ENCODE measurements around the gene CDKN1C. TPM values are rescaled to one million over a fixed set of nuclear protein-coding genes. Genes with fewer than 3 reads are reported as not detected.

The CDKN1C gene
- total and polyA plus RNA-seq, 4 donors = 2.6 to 10.2 (median 3.5) TPM

DNA sequence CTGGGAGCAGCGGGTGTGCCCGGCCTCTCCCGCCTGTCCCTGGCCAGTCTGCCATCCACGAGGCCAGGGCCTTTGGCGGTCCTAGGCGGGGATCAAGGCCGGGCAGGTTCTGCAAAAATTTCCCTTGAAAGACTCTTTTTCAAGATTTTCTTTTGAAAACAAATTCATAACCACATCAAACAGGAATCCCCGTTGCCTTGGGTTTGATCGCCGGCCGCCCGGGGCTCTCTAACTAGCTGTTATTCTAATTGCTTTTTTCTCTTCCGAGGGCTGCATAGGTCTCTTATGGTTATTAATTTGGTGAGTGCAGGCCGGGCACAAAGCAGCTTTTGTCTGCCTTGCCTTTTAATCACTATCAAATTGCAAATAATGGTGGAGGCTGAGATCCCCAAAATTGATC lies 42.0 kb downstream of the CDKN1C start:
- H3K27ac ChIP-seq (ENCODE audit: low read depth in 1 of 2, low read length in 2 of 2) = no peak overlapping the region
- no peak for TF ChIP-seq RAD21 (IDR thresholded peaks at IDR 0.05)
- TF ChIP-seq SP1 (IDR thresholded peaks at IDR 0.05) = no peak
- TF ChIP-seq JUND (IDR thresholded peaks at IDR 0.05) = no peak
- TF ChIP-seq, protein P1, sequence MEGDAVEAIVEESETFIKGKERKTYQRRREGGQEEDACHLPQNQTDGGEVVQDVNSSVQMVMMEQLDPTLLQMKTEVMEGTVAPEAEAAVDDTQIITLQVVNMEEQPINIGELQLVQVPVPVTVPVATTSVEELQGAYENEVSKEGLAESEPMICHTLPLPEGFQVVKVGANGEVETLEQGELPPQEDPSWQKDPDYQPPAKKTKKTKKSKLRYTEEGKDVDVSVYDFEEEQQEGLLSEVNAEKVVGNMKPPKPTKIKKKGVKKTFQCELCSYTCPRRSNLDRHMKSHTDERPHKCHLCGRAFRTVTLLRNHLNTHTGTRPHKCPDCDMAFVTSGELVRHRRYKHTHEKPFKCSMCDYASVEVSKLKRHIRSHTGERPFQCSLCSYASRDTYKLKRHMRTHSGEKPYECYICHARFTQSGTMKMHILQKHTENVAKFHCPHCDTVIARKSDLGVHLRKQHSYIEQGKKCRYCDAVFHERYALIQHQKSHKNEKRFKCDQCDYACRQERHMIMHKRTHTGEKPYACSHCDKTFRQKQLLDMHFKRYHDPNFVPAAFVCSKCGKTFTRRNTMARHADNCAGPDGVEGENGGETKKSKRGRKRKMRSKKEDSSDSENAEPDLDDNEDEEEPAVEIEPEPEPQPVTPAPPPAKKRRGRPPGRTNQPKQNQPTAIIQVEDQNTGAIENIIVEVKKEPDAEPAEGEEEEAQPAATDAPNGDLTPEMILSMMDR (IDR thresholded peaks at IDR 0.05; ENCODE audit: low read depth, low read length, missing input control) = no peak
- TF ChIP-seq HNF4G (IDR thresholded peaks at IDR 0.05) = no peak
- TF ChIP-seq, protein P2, sequence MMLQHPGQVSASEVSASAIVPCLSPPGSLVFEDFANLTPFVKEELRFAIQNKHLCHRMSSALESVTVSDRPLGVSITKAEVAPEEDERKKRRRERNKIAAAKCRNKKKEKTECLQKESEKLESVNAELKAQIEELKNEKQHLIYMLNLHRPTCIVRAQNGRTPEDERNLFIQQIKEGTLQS (IDR thresholded peaks at IDR 0.05) = no peak
- TF ChIP-seq FOXA2 (IDR thresholded peaks at IDR 0.05) = no peak
- no peak for TF ChIP-seq TAF1 (conservative IDR thresholded peaks at IDR 0.05)
- TF ChIP-seq, protein P3, sequence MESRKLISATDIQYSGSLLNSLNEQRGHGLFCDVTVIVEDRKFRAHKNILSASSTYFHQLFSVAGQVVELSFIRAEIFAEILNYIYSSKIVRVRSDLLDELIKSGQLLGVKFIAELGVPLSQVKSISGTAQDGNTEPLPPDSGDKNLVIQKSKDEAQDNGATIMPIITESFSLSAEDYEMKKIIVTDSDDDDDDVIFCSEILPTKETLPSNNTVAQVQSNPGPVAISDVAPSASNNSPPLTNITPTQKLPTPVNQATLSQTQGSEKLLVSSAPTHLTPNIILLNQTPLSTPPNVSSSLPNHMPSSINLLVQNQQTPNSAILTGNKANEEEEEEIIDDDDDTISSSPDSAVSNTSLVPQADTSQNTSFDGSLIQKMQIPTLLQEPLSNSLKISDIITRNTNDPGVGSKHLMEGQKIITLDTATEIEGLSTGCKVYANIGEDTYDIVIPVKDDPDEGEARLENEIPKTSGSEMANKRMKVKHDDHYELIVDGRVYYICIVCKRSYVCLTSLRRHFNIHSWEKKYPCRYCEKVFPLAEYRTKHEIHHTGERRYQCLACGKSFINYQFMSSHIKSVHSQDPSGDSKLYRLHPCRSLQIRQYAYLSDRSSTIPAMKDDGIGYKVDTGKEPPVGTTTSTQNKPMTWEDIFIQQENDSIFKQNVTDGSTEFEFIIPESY (IDR thresholded peaks at IDR 0.05) = no peak
- TF ChIP-seq, protein P4, sequence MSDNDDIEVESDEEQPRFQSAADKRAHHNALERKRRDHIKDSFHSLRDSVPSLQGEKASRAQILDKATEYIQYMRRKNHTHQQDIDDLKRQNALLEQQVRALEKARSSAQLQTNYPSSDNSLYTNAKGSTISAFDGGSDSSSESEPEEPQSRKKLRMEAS (IDR thresholded peaks at IDR 0.05) = no peak
- no peak for TF ChIP-seq HNF4A (conservative IDR thresholded peaks at IDR 0.05)
- no peak for TF ChIP-seq YY1 (IDR thresholded peaks at IDR 0.05)
- TF ChIP-seq FOXA1 (IDR thresholded peaks at IDR 0.05) = no peak
- TF ChIP-seq RXRA (IDR thresholded peaks at IDR 0.05) = no peak
- no peaks in the 10 kb centered on the region for H3K36me3 ChIP-seq (ENCODE audit: control insufficient read depth in 4 of 4, insufficient read depth in 3 of 4, low read depth in 1 of 4, low read length in 3 of 4)
- no peak overlapping the region for H3K4me3 ChIP-seq (ENCODE audit: low read depth in 1 of 3, low read length in 3 of 3)
- no peaks in the 10 kb centered on the region for H3K27me3 ChIP-seq (ENCODE audit: control insufficient read depth in 4 of 4, insufficient read depth in 4 of 4, low read length in 3 of 4)
- no peaks in the 10 kb centered on the region for H3K9me3 ChIP-seq (ENCODE audit: control insufficient read depth in 4 of 4, low read length in 3 of 4)
- no peaks in the 10 kb centered on the region for H3K4me1 ChIP-seq (ENCODE audit: control insufficient read depth in 4 of 4, insufficient read depth in 4 of 4, low read length in 3 of 4)
- DNase-seq (ENCODE audit: low spot score) = no peak
- H3K9ac ChIP-seq (ENCODE audit: low read depth in 1 of 2, low read length in 2 of 2) = no peak overlapping the region
- WGBS = 90% methylated on average over 14 of the region's 14 CpGs

DNA sequence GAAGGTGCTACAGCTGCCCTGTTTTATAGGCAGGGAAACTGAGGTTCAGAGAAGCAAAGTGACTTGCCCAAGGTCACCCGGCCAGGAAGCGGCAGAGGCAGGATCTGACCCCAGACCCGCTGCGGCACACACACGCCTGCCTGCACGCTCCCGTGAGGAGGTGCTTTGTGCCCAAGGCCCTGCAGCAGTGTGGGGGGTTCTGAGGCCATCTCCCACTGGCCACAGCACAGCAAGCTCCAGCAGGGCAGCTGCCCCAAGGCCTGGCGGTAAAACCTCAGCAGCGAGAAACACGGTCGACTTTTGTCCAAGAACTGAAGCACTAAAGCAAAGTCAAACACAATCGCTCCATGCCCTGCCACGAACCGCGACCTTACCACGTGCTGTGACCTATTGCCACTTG lies 42.7 kb downstream of the CDKN1C start:
- H3K9me3 ChIP-seq (ENCODE audit: control insufficient read depth in 4 of 4, low read length in 3 of 4) = no peaks in the 10 kb centered on the region
- no peak overlapping the region for H3K27ac ChIP-seq (ENCODE audit: low read depth in 1 of 2, low read length in 2 of 2)
- no peaks in the 10 kb centered on the region for H3K36me3 ChIP-seq (ENCODE audit: control insufficient read depth in 4 of 4, insufficient read depth in 3 of 4, low read depth in 1 of 4, low read length in 3 of 4)
- no peak overlapping the region for H3K4me3 ChIP-seq (ENCODE audit: low read depth in 1 of 3, low read length in 3 of 3)
- H3K4me1 ChIP-seq (ENCODE audit: control insufficient read depth in 4 of 4, insufficient read depth in 4 of 4, low read length in 3 of 4) = no peaks in the 10 kb centered on the region
- no peak overlapping the region for H3K9ac ChIP-seq (ENCODE audit: low read depth in 1 of 2, low read length in 2 of 2)
- WGBS = 96% methylated on average over 16 of the region's 16 CpGs
- H3K27me3 ChIP-seq (ENCODE audit: control insufficient read depth in 4 of 4, insufficient read depth in 4 of 4, low read length in 3 of 4) = no peaks in the 10 kb centered on the region
- TF ChIP-seq, protein P3 (IDR thresholded peaks at IDR 0.05) = no peak
- TF ChIP-seq HNF4A (conservative IDR thresholded peaks at IDR 0.05) = no peak
- TF ChIP-seq FOXA1 (IDR thresholded peaks at IDR 0.05) = no peak
- TF ChIP-seq NR2F2 (IDR thresholded peaks at IDR 0.05) = no peak
- no peak for TF ChIP-seq RXRA (IDR thresholded peaks at IDR 0.05)
- TF ChIP-seq, protein P1 (IDR thresholded peaks at IDR 0.05; ENCODE audit: low read depth, low read length, missing input control) = no peak
- TF ChIP-seq GABPA (IDR thresholded peaks at IDR 0.05 in 1 of 2, conservative IDR thresholded peaks at IDR 0.05 in 1 of 2) = no peak
- TF ChIP-seq SP1 (IDR thresholded peaks at IDR 0.05) = no peak
- TF ChIP-seq FOXA2 (IDR thresholded peaks at IDR 0.05) = no peak
- TF ChIP-seq EGR1 (IDR thresholded peaks at IDR 0.05; ENCODE audit: low read depth in 2 of 2) = no peak
- no peak for DNase-seq (ENCODE audit: low spot score)

Measured in liver (tissue), 9 donors.